NK-92 treated with Interleukin-12 subunit alpha and Interleukin-12 subunit beta, amount 100 ng/mL, for 24 hours (cell line): ENCODE results near the gene UNC5CL.
A peak's percentile ranks its signal among the peaks of the same experiment; 100 is the strongest.

Experiments used
- DNase-seq: peaks from one replicate; lab custom pipeline; 2025; lab: John Stamatoyannopoulos, UW

Gene UNC5CL, protein sequence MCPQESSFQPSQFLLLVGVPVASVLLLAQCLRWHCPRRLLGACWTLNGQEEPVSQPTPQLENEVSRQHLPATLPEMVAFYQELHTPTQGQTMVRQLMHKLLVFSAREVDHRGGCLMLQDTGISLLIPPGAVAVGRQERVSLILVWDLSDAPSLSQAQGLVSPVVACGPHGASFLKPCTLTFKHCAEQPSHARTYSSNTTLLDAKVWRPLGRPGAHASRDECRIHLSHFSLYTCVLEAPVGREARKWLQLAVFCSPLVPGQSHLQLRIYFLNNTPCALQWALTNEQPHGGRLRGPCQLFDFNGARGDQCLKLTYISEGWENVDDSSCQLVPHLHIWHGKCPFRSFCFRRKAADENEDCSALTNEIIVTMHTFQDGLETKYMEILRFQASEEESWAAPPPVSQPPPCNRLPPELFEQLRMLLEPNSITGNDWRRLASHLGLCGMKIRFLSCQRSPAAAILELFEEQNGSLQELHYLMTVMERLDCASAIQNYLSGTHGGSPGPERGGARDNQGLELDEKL

DNA sequence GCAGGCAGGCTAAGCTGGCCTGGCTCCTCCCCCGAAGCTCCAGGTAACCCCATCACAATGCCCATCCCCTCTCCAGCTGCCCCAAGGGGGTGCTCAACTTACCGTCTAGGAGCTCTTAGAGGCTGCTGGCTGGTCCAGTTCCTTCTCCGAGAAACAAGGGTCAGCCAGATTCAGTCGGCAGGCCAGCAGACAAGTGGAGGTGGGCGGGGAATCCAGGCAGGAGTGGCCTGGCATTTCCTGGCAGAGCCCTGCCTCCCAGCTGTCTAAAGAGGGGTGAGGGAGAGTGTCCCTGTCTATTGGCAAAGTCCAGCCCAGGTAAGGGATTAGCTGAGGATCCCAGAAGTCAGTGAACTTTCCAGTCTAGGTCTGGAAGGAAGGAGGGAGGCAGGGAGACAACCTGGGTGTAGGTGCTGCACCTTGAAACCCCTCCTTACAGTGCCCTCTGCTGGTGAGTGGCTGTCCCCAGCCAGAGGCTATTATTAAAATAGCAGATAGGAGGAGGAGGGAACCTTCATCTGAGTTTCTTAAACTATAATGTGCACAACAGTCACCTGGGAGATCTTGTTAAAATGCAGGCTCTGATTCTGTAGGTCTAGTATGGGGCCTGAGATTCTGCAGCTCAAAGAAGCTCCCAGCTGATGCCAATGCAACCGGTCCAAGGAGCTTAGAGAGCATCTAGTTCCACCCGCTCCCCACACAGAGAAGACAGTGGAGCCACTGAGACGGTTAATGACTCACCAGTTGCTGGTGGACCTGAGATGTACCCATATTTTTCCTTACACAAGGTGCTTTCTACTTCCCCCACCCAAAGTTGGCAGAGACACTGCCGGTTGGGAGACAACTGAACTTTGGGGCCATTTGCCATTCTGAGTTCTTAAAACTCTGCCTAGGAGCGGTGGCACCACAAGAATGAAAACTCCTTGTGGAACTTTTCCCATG is at the start of gene UNC5CL:
Gene UNC5CL (minus strand): TSS at position 162 of the 939 bp plus-strand sequence. CDS start 4,147 bp downstream, outside the sequence.
- DNase-seq = no peak

DNA sequence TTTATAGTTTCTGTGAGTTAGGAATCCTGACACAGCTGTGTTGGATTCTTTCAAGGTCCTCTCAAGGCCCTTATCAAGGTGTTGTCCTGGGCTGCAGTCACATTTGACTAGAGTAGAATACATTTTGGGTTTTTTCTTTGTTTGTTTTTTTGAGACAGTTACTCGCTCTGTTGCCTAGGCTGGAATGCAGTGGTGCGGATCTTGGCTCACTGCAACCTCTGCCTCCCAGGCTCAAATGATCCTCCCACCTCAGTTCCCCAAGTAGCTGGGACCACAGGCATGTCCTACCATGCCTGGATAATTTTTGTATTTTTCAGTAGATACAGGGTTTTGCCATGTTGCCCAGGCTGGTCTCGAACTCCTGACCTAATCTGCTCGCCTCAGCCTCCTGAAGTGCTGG is 49.4 kb upstream of the UNC5CL start:
- no peak for DNase-seq

DNA sequence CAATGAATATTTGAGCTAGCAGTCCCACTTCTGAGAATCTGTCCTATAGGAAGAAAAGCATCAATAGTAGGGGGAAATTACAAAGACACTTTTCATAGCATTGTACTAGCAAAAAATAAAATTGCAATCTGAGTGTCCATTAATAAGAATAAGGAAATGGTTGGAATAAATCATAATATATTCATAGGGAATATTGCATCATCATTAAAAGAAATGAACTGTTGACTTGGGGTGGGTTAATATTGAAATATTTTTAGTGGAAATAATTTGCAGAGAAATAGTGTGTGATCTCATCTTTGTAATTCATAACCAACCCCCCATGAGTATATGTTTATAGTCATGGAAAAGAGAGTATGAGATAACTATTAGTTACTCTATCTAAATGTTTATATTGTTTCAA is 46.2 kb upstream of the UNC5CL start:
- no peak for DNase-seq

DNA sequence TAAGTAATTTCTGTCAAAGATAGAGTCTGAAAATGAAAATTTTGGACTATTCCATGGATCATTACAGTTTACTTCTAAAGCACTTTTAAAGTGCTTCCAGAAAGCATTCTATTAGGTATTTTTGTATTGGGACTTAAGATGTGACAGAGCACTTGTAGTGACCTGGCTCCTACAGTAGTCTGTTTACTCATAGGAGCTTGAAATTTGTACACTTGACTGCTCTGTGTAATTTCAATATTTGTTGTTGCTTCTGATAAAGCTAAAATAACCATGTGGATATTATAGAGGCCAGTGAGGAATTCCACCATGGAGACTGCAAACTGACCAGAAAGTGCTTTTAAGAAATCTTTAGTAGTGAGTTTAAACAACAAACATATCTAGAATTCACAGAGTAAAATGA is 44.1 kb upstream of the UNC5CL start:
- DNase-seq = no peak

DNA sequence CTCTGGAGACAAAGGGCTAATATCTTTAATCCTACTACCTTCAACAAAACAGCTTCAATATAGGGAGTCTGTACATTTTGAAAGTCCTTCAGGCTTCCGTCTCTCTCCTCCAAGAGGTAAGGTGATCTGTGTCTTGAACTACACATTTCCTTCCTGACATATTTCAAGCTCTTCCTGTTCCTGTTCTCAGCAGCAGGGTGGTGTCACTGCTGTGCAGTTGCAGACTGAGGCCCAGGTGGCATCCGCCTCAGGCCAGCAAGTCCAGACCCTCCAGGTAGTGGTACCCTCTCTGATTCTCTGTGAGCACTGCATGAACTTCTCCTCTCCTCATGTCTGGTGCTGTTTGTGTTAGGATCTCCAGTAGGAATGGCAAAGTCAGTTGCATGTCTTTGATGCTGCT is 41.6 kb upstream of the UNC5CL start:
- no peak for DNase-seq

DNA sequence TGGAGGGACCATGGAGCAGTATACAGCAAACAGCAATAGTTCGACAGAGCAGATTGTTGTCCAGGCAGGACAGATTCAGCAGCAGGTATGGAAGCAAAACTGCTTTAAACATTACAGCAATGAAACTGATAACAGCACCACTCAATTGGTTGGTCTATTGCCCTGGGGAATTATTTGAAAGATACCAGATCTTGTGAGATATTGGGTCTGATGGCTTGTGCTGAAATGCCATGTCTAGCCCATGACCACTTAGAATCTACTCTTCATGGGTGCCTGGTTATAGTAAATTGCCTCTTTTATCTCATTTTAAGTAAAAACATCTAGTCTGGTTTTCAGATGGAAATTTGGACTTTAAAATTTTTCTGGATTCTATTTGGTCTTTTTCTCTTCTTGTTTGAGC is 40.1 kb upstream of the UNC5CL start:
- DNase-seq = no peak

DNA sequence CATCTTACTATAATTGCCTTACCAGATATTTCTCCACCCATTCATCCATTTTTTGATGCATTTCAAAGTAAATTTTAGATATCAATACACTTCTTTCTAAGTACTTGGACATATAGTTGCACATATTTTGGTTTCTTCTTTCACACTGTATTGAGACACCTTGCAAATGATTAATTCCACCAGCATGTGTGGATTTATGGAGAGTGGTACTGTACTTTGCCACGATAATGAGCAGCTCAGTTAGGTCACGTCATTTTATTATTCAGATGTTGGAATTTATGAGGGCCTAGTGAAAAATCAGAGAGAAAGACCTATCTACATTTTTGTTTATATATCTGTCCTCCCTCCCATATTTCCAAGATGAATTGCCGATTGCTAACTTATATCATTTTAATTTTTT is 39.1 kb upstream of the UNC5CL start:
- DNase-seq = no peak

DNA sequence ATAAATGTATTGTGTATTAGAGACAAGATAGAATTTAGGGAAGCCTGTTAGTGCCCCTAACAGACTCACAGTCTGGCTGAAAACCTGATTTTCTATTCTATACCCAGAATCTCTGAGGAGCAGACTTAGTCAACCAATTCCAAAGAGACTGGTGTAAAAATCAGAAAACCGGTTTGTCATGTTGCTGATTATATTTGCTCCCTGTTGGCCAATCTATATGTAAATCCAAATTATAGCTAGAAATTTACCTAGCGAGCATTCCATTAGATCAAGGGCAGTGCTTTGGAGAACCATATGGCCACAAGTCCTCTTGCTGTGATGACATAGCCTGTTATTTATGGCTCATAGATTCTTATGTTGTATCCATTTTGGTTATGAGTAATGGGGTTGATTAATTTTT is 38.5 kb upstream of the UNC5CL start:
- DNase-seq = no peak

DNA sequence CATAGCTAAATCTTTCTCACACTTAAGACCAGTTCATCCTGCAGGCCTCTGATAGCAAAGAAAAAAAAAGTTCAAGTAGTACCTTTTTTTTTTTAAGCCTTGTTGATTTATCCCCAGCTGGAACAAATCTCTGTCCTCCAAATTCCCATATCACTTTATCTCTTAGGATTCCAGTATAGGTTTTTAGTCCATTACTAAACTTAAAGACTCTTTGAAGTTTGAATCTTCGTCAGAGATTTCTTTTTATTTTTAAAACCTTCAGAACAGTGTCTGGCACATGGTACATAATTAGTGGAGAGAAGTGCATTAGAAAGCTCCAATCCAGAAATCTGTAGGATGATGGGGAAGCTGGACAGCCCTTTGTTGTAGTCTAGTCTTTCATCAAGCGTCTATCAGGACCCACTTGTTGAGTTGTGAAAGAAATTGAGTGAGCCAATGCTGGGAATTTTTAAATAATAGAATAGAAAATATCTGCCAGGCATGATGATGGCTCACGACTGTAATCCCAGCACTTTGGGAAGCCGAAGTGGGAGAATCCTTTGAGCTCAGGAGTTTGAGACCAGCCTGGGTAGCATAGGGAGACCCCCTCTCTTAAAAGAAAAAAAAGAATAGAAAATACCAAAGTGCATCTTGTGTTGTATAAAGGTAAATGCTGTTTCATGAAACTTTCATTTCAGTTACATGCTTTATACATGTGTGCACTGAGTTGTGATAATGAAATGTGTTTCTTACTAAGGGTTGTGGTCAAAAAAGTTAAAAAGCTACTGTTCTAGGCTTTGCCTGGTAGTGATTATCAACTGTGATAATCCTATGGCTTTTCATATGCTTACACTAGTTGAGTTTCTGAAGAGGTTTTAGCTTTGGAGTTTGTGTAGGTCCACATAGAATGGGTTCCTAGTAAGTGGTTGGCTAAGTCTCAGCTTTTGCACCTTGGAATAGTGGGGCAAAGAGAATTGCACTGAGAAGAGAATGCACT is 36.9 kb upstream of the UNC5CL start:
- DNase-seq = no peak

DNA sequence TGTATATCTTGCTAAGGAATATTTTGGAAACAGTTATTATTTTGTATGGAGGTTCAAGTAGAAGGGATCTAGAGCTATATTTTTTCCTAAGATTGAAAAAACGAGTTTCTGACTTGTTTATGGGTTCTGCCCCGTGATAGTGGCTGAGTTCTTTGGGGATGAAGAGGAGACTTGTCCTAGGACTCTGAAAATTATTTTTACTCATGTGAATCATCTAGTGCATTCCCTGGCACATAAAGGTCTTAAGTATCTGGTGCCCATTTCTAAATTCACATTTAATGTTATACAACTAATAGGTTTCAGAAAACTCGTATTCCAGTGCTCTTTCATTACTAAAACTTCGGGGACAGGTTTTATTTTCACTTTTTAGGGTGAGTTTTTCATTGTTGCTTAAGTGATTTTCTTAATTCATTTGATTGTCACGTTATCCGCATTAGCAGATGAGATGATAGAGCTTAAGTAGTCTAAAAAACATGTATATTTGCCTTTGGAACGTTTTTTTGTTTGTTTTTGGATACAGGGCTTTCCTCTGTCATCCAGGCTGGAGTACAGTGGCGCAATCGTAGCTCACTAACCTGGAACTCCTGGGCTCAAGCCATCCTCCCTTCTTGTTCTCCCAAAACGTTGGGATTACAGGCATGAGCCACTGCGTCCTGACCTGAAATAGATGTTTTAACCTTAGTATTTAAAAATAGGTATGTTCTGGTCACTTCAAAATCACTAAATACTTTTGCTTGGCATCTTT is 35.8 kb upstream of the UNC5CL start:
- no peak for DNase-seq

DNA sequence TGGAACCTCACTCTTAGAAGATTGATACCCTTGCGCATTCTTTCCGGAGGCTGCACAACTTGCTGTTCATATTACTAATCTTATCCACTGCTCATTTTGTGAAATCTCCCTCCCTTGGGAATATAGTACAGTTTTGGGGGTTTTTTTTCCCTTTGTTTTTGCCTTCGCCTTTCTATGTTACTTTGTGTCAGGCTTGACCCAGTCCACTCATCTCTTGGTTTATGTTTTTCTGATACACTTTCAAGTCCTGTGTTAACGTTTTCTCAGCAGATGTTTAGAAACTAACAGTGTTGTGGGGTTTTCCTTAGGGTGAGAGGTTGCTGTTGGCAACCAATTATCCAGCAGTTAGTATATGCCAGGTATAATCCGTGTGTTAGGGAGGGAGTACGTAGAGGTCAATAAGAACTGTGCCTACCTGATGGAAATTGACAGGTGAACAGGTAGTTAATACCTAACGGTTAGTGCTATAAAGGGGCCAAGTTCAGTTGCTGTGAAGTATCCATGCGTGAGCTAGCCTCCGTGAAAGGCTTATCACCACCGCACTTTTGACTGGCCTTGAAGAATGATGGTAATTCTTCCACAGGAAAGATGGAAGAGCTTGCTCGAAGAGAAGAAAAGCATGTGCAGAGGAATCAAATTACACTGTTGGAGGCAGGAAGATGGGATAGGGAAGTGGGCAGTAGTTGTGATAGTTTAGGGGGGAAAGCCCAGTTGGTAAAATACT is 35.1 kb upstream of the UNC5CL start:
- no peak for DNase-seq

DNA sequence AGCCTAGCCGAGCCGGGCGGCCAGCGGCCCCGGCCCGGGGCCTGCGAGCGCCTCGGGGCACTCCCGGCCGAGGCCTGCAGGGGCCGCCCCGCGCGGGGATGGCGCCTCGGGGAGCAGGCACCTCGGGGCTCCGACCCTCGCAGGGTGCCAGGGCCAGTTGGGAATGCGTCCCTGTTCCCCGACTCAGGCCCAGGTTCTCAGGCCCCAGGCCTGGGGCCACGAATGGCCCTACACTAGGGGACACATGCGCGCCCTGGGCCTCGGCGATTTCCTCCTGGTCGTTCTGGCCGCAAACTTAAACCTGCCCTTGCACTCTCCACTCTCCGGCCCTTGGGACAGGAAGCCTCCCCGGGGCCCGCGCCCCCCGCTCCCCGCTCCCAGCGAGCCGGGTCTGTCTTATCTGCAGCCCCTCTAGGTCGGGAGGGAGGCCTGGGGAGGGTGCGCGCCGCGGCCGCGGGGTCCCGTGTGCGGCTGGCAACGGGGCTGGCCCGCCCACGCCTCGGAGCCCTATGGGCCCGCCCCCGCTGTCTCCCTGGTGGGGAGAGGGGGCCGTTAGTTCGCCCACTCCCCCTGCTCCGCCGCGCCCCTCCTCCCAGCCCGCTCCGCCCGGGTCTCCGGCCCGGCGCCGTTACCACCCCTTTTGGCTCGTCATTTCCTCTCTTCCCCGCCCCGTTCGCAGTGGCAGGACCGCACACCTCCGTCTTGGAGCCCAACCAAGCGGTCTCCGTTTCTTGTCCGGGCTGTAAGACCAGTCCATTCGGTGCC is 34.4 kb upstream of the UNC5CL start:
- DNase-seq = peak; percentile 72

DNA sequence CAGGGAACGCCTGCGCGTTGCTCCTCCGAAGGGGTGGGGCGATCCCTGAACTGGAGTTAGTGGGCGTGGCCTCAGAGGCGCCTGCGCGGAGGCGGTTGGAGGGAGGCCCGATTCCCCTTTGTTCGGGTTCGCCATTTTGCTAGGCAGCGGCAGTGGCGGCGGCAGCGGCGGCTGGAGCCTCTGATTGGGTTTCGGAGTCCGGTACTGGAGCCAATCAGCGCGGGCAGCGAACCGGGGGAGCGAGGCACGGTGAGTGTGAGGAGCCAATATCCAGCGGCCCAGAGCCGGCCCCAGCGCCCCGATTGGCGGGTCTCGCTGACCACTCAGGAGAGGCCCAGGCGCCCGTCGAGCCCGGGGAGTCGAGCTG is 33.8 kb upstream of the UNC5CL start, which contains the start of gene NFYA:
Gene NFYA (plus strand): TSS at position 139 of the 367 bp plus-strand sequence. CDS start 6,116 bp downstream, outside the sequence.
- peak; percentile 100 for DNase-seq

DNA sequence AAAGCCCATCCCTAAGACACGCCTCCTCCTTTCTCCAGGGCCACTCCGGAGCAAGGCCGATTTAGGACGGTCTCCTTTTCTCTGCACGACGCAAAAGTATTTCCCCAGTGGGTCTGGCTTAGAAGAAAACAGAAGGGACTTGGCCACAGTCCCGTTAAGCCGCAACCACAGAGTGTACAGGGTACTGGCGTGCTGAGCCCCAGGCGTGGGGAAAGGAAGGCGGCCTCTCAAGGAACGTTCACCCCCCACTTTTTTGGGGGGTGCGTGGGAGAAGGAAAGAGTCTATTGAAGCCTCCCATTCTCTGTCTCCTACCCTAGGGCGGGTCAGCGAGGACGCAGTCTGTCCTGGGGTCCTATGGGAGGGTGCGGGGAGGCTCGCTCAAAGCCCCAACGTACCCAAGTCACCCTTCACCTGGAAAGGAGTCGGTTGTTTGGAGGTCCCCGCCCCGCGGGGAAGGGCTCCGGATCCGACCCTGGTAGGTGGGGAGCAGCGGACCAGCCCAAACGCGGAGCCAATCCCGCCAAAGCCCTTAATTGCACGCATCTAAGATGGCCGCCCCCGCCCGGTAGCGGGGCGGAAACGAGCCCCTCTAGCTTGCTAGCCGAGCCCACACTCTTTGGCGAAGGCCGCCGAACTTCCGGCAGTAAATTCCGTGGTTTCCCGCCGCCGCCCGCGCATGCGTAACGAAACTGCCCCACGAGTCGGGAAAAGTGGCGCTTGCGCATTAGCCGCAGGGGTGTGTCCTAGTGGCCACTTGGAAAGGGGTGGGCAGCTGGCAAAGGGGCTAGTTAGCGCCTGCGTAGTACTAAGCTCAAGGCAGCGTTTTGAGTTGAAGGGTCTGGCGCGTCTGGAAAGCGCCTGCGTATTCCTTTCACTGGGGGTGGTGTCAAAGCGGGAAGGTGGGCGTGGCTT is 33.2 kb upstream of the UNC5CL start, which contains the start of gene OARD1:
Gene OARD1 (minus strand): TSS at position 434 of the 913 bp plus-strand sequence. CDS start 722 bp downstream, outside the sequence.
- peak; percentile 100 for DNase-seq

DNA sequence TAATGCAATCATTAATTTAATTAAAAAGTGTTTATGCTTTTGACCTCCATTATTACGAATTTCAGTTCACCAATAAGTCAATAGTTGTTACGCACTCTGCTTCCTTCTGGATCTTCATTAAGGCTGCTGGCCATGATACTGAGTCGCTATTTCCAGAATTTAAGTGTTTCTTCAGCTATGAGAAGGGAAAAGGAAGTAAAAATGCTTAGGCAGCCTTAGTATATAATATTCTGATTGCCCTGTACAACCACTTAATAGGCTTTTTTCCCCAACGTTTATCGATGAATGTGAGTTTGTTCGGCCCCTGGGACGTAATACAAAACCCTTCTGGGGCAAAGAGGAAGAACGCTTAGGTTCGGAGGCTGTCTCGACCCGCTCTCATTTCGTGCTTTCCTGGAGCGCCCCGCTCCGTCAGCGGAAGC is 32.5 kb upstream of the UNC5CL start:
- no peak for DNase-seq

DNA sequence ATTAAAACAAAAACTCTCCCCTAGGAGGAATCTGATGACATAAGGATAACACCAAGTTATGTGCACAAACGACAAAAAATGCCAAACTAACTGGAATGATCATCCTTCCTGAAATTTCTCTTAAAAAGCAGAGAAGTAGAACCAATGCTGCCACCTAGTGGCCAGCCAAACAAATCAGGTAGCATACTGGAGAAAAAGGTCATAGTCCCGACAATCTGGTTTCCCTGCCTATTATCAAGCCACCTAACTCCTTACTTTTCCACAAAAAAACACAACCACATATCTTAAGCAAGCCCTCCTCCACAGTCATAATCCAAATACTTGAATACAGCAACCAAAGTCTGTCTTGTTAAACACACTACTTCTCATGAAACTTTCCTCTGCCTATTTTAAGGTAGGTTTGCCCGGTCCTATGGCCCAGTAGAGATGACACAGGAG is 27.9 kb upstream of the UNC5CL start:
- peak; percentile 37 for DNase-seq

DNA sequence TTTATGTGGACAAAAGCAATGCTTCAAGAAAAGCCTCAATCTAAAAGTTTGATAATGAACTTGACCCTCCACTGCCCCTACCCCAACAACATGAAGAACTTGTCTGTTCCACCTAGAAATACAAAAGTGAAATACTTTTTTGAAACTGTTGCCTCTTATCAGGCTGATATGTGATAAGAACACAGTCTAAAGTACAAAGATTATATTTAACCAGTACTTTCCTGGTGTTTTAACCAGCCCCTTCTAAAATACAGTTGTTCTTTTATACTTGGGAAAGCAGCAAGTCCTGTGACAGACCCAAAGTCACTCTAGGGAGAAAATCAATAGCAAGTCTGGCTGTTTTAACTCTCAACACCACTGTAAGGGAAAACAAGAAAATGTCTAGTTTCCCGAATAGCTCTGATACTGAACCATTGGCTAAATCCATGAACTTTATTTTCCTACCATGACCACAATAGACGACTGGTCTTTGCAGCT is 26.6 kb upstream of the UNC5CL start:
- DNase-seq = no peak

DNA sequence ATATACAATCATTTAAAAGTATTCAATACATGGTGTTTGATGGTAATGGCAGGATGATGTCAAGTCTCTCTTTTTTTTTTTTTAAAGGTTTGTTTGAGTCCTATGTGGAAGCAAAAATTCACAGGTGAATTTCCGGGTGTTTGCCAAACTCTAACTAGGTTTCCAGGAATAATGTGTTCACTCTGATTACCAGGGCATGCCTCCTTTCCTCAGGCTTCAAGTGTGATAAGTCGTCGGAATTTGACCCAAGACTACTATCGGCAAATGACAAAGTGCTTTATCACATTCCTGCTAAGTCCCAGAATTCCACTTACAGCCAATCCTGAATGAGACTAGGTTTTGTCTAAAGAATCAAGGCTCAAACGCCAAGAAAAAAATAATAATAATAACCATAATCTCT is 25.8 kb upstream of the UNC5CL start:
- no peak for DNase-seq
